Osteocyte (in vitro differentiated cells): ENCODE results near the gene MIGA1. TPM values are rescaled to one million over a fixed set of nuclear protein-coding genes. Genes with fewer than 3 reads are reported as not detected.
A peak's percentile ranks its signal among the peaks of the same experiment; 100 is the strongest.

Source experiments
- DNase-seq: peaks from one replicate; pipeline ENCODE4 v3.0.0; 2021; ENCODE audit warnings: mixed read lengths; ENCODE audit not compliant: unreplicated experiment; ENCODE audit errors: extremely low spot score
- H3K27ac Mint-ChIP-seq: one replicate; pipeline ENCODE4 v1.8.0; 2021; ENCODE audit warnings: mild to moderate bottlenecking, mixed read lengths; ENCODE audit not compliant: unreplicated experiment
- H3K27me3 Mint-ChIP-seq: one replicate; pipeline ENCODE4 v1.8.0; 2021; ENCODE audit warnings: mixed read lengths; ENCODE audit not compliant: unreplicated experiment
- H3K36me3 Mint-ChIP-seq: one replicate; pipeline ENCODE4 v1.8.0; 2021; ENCODE audit warnings: mixed read lengths; ENCODE audit not compliant: unreplicated experiment
- H3K4me1 Mint-ChIP-seq: one replicate; pipeline ENCODE4 v1.8.0; 2021; ENCODE audit warnings: mixed read lengths; ENCODE audit not compliant: unreplicated experiment
- H3K4me3 Mint-ChIP-seq: one replicate; pipeline ENCODE4 v1.8.0; 2021; ENCODE audit warnings: mild to moderate bottlenecking, moderate library complexity, mixed read lengths; ENCODE audit not compliant: unreplicated experiment
- H3K9me3 Mint-ChIP-seq: one replicate; pipeline ENCODE4 v1.8.0; 2021; ENCODE audit warnings: mixed read lengths; ENCODE audit not compliant: unreplicated experiment
- CTCF ChIP-seq: fragments of 200-600 bp; sonication (generic); IDR thresholded peaks from 2 replicates; pipeline ENCODE4 v1.5.0; 2021; ENCODE audit warnings: antibody characterized with exemption, mild to moderate bottlenecking, moderate library complexity
- long read RNA-seq: library from polyadenylated mRNA; unstranded; transcript quantifications from one replicate; pipeline ENCODE4 v2.0.0, GENCODE V29; 2021
- total RNA-seq: library from RNA; stranded (reverse); gene quantifications from 2 replicates; pipeline ENCODE4 v1.2.1, GENCODE V29; 2021

The MIGA1 gene
- 17.8 and 18.5 TPM in 2 replicates for total RNA-seq
- long read RNA-seq, full-length matches to known transcripts = 52 of 93 reads
- long read RNA-seq, partial matches to known transcripts = 7 of 93 reads
- long read RNA-seq, other reads (novel, unspliced or antisense) = 34 of 93 reads

GRCh38 chr1:77779529-77780281 lies at the start of gene MIGA1:
TSS of gene MIGA1 (plus strand) at chr1:77779649. CDS start at chr1:77783253, 3,604 bp downstream.
- TF ChIP-seq CTCF = no peak
- Mint-ChIP-seq H3K27ac (peak within 1 kb of the TSS; percentile 86), H3K4me3 (peak within 1 kb of the TSS; percentile 98), H3K27me3 (no peaks in the 10 kb centered on the region), H3K4me1 (peaks cover 26% of the 10 kb centered on the region), H3K36me3 (peaks cover 8% of the 10 kb centered on the region), H3K9me3 (no peaks in the 10 kb centered on the region)
- DNase-seq = peak; percentile 90

DNA sequence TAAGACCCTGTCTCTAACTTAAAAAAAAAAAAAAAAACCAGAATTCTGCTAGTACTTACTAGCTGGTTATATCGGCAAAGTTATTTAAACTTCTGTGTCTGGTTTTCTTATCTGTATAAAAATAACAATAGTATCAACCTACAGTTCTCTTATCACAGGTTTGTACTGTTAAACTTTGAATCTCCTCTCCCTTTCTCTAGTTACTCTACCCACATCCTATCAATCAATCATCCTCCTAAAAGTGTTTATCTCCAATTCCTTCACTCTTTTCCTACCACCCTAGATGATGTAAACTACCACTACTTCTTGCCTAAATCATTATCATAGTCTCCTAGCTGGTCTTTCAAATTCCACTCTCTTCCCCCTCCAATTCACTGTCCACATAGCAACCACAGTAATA lies 47.4 kb upstream of the MIGA1 start:
- Mint-ChIP-seq H3K9me3 (no peaks in the 10 kb centered on the region), H3K4me1 (no peaks in the 10 kb centered on the region), H3K4me3 (no peak overlapping the region), H3K27me3 (no peaks in the 10 kb centered on the region), H3K27ac (no peak overlapping the region), H3K36me3 (peaks cover 47% of the 10 kb centered on the region)
- no peak for DNase-seq
- no peak for TF ChIP-seq CTCF

- no peak for DNase-seq
- Mint-ChIP-seq H3K27ac (no peak overlapping the region), H3K4me3 (no peak overlapping the region), H3K36me3 (peaks cover 38% of the 10 kb centered on the region), H3K4me1 (peaks cover 7% of the 10 kb centered on the region), H3K9me3 (no peaks in the 10 kb centered on the region), H3K27me3 (no peaks in the 10 kb centered on the region)
- no peak for TF ChIP-seq CTCF
These were observed 40.2 kb upstream of the MIGA1 start for GRCh38 chr1:77739235-77739634.

DNA sequence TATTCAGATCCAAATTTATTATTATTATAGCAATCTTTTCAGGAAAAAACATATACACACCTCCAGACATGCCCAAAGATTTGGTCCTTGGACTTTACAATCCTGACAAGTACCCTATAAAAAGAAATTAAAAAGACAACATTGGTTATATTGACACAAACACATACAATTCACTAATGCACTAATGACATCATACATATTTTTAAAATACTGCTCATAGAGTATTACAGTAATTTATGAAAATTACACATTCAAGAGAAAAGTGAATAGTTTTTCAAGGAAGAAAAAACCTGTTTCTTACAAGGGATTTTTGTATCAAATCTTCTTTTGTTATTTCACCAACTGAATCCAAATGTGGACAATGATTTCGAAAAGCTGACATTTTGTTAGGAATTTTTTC lies 38.1 kb upstream of the MIGA1 start:
- peaks cover 9% of the 10 kb centered on the region for H3K4me1 Mint-ChIP-seq
- no peak for DNase-seq
- peaks cover 35% of the 10 kb centered on the region for H3K36me3 Mint-ChIP-seq
- no peak for TF ChIP-seq CTCF
- no peak overlapping the region for H3K4me3 Mint-ChIP-seq
- no peaks in the 10 kb centered on the region for H3K9me3 Mint-ChIP-seq
- H3K27me3 Mint-ChIP-seq = no peaks in the 10 kb centered on the region
- H3K27ac Mint-ChIP-seq = no peak overlapping the region

DNA sequence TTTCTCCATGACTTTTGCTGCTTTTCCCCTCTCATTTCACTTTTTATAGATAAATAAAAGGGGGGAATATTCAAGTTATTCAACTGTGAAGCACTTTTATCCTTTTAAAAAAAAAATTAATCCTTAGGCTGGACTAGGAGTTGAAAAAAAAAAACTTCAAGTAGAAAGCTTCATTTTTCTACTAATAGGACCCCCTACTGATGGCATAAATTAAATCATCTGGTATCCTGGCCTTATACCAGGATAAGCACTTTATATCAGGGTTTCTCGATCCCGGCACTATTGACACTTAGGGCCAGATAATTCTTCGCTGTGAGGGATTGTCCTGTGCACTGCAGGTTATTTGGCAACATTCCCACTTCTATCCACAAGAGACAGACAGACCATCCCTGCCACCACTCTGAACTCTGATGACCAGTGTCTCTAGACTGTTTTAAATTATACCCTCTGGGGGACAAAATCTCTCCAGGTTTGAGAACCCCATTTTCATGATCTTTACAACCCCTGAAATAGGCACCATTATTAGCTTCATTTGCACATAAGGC lies 37.4 kb upstream of the MIGA1 start:
- no peak for TF ChIP-seq CTCF
- H3K9me3 Mint-ChIP-seq = no peaks in the 10 kb centered on the region
- no peaks in the 10 kb centered on the region for H3K27me3 Mint-ChIP-seq
- H3K4me1 Mint-ChIP-seq = peaks cover 11% of the 10 kb centered on the region
- no peak overlapping the region for H3K4me3 Mint-ChIP-seq
- DNase-seq = no peak
- H3K27ac Mint-ChIP-seq = no peak overlapping the region
- H3K36me3 Mint-ChIP-seq = peaks cover 33% of the 10 kb centered on the region
